Umbilical cord (tissue), 2 donors: Measurements from ENCODE around the gene ZBTB39. TPM values are rescaled to one million over a fixed set of nuclear protein-coding genes. Genes with fewer than 3 reads are reported as not detected.
"Not testable (repeated sequence)": the region's sequence is repeated elsewhere in the genome, so short reads cannot be mapped to it uniquely, and the experiment has no call there.

Experiments
- DNase-seq: peaks from one replicate; pipeline ENCODE4 v3.0.0-alpha.2; 2015; ENCODE audit warnings: low spot score
- total RNA-seq: library from RNA; depleted of rRNA; stranded (reverse); fragments of >200 nt; gene quantifications from one replicate; pipeline ENCODE4 v1.2.3, GENCODE V29; 2014; ENCODE audit warnings: low replicate concordance; ENCODE audit not compliant: insufficient read depth

The ZBTB39 gene
- total RNA-seq, 1 donor from 2014 or later, result 6.7 TPM

DNA sequence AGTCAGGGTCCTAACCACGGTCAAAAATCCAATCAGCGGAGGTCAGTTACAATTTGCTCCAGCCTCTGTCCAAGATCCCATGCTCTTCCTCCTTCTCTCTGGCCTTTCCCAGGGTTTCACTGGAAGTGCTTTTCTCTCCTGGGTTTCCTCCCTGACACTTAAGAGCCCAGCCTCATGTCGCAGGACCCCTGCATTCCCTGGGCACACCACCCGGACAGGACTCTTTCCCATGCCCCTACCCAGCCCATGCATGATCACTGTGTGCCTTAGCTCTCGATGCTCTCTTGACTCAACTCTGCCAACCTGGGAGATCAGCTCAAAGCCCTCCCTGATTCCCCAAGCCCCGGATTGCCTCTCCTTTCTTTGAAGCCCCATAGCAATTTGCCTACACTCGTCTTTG, 25.4 kb upstream of the ZBTB39 start:
- no peak for DNase-seq

DNA sequence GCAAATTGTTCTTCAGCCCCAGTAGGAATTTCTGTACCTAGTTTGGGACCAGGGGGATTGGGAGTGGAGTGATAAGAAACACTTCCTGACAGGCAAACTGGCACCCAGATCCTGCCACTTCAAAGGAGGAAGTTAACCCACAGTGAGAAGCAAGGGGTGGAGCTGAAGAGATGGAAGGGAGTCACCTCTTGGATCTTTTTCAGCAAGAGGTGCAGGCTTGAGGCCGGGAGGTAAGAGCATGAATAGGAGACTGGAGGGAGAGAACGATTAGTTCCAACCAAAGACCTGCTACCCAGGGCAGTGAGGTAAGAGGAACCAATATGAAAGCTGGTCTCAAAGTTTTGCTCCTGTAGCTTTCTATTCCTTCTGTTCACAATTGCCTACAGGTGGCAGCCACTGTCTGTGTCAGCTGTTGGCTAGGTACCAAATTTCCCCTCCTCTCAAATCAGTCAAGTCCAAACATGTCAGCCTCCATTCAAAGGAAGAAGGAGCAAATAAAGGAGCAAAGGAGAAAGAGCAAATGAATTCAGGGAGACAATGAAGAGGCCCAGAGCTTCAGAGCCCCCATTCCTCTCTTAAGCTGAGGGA, 24.9 kb upstream of the ZBTB39 start:
- peak; percentile 53 for DNase-seq

DNA sequence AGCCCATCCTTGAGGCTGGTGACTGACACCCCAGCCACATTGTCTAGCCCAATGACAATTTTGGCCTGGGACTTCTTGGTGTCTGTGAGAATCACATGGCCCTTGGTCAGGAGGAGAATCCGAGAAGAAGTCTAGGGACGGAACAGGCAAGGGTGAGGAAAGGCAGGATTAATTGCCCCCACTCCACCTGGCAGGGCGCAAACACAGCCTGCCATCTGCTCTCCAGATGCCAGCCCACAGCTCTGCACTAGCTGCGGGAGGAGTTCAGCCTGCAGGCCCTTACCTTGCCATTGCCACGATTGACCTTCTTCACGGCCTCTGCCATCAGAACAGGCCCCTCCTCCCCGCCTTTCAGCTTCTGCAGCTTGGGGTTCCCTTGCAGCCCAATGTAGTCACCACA, 23.1 kb upstream of the ZBTB39 start:
- no peak for DNase-seq

DNA sequence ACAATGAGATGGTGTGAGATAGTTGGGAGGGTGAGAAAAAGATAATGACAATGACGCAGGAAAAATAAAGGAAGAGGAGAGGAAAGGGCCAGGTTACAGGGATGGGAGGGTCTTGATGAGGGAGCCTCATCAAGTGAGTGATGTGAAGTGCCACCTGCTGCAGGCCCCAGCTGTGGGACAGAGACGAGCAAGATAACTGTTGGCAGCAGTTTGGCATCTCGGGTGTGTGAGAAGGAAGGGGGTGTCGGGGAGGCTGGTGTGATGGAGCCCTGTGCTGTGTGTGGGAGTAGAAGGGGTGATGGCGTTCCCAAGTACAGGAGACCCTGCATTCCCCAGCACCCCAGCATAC, 21.4 kb upstream of the ZBTB39 start:
- DNase-seq, result no peak

DNA sequence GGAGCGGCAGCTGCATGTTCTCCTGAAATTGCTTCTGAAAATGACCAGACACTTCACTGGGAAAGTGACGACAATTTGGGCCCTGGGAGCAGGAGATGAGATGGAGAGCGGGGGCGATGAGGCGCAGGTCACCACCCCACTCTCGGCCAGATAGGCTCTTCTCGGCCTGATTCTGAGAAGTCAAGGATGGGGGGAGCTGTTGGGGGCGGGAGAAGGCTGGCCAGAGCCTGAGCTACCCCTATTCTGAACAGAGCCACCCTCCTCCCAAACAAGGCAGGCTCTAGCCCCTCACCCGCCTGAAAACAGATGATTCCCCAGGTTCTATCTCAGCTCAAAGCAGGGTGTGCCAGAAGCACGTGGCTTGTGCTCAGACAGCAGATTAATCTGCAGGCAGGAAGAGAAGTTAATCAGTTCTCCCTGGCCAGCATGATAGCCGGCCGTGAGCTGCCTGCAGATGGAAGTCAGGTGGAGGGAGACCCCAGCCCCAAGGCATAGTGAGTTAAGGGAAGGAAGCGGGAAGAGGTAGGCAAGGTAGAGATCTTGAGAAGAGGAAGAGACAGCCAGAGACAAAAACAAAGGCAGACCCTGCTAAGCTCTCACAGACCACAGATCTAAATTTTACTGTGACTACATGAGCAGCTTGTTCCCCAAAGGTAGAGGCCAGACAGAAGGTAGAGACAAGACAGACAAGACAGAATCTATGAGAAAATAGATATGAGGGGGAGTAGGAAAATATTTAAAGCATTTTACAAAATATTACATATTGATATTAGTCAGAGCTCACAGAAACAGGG, 20.9 kb upstream of the ZBTB39 start:
- DNase-seq, result peak; percentile 44

DNA sequence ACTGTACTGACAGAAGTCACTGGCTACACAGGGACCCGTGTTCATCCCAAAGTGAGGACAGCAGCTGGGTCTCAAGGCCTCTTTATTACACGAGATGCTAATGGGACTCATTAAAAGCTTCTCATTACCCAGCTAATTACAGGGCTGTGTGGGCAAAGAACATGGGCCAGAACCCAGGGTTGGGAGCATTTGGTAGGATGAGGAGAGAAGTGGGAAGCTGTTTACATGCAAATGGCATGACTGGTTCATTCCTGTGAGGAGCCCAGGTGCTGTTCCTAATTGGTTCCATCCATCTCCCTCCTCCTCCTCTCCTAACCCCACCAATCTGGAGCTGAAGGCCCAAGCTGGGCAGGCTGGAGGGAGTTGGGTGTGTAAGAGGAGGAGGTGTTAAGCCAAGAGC, 18.9 kb upstream of the ZBTB39 start:
- DNase-seq, result no peak

DNA sequence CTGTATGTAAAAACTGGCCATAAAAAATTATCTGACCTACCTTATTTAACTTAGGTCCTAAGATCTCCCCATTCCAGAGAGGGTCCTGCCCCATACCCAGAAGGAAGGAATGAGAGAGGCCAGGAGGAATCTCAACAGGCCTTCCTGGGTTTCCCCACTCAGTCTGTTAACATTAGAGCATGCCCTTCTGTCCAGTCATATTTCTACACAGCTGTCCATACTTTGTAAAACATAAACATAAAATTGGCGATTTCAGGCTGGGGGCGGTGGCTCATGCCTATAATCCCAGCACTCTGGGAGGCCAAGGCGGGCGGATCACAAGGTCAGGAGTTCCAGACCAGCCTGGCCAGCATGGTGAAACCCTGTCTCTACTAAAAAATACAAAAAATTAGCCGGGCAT, 16.0 kb upstream of the ZBTB39 start:
- DNase-seq, result not testable (repeated sequence)

DNA sequence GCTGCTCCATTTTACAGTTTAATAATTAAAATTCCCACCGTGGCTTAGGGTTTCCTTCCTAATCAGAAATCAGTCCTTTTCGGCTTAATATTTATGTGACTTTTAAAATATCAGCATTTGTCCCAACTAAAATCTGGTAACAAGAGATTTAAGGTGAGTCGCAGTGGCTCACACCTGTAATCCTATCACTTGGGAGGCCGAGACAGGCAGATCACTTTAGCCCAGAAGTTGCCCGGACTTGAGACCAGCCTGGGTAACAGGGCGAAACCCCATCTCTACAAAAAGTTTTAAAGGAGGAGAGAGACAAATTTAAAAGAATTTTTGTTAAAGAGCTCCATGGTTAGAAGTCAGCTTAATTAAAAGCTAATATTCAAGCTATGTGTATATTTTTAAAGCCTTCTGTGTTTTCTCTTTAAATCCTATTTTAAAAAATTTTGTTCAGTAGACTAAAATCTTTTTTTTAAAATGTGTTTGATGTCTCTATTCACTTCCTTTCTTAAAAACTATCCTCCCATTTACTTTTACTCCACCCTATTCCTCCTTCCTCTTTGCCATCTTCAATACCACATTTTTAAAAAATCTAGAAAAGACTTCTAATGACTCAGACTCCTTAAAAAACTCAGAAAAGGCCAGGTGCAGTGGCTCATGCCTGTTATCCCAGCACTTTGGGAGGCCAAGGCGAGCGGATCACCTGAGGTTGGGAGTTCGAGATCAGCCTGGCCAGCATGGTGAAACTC, 13.8 kb upstream of the ZBTB39 start:
- DNase-seq, result no peak

DNA sequence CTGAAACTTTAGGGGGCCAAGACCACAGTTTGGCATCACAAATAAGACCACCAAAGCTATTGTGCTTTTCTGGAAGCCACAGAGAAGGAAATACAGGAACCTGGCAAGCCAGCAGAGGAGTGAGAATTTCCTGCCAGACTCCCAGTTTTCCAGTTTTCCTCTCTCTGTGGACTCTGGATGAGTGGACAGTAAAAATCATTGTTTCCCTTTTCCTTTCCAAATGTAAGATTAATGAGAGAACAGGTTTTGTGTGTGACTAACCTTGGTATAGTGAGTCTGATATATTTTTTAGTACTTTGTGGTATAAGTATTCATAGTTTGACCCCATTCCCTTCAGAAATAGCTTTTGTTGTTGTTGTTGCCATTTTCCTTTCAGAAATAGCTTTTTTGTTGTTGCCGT, 12.6 kb upstream of the ZBTB39 start:
- DNase-seq, result no peak

DNA sequence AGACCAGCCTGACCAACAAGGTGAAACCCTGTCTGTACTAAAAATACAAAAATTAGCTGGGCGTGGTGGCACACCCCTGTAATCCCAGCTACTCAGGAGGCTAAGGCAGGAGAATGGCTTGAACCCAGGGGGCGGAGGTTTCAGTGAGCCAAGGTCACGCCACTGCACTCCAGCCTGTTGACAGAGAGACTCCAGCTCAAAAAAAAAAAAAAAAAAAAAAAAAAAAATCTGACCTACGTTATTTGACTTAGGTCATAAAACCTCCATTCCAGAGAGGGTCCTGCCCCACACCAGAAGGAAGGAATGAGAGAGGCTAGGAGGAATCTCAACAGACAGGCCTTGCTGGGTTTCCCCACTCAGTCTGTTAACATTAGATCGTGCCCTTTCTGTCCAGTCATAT, 12.0 kb upstream of the ZBTB39 start:
- not testable (repeated sequence) for DNase-seq

DNA sequence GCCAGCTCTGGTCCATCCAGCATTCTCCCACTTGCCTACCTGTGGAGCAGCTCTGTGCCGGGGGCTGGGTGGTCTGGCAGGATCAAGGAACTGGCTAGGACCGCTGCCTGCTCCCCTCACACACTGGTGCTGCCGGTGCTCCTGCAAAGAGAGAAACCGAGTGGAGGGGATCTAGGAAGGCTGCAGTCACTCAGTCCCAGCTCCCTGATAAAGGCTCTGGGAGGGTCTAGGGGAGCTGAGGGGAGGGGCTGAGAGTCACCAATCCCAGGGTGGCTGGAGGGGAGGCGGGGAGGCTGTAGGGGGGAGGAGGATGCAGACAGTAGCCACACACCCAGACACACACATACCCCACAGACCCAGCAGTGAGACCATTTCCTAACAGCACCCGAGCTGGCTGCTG, 10.0 kb upstream of the ZBTB39 start, which contains the start of gene TAC3:
TSS of gene TAC3 (minus strand) at position 182 of the 400 bp plus-strand sequence. CDS start 732 bp downstream, outside the sequence.
- peak; percentile 42 for DNase-seq

DNA sequence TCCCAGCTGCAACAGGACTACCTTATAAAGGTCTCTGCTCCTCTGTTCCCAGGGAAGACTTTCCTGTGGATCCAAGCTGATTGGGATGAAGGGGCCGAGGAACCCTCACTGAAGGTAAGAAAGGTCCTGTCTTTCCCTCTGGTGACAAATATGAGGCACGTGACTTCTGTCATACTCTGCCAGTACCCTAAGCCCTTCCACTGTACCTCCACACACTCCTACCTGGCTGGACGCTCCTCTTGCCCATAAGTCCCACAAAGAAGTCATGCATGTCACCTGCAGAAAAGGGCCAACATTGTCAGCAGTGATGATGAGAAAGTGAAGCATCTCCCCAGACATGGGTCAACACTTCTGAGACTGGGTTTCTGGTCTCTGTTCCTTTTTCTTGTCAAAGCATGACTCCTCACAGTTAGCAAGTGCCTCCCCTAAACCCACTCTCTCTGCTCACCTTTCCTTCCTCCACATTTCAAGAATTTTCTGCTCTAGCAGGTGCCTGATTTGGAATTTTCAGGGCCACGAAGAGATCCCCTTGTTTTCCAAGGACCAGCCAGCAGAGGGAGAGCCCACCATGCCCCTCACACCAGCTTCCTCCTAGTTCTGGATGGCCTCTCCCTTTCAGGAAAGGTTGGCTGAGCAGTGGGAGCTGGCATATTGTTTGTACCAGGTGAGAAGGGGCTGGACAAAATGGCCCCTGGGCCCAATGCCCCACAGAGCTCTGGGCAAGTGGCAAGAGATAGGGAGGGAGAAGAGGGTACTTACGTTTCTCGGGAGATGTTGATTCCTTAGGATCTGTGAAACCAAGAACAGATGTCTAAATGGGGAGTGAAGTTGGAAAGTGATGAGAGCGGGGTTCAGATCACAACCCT, 6.5 kb upstream of the ZBTB39 start:
- no peak for DNase-seq

DNA sequence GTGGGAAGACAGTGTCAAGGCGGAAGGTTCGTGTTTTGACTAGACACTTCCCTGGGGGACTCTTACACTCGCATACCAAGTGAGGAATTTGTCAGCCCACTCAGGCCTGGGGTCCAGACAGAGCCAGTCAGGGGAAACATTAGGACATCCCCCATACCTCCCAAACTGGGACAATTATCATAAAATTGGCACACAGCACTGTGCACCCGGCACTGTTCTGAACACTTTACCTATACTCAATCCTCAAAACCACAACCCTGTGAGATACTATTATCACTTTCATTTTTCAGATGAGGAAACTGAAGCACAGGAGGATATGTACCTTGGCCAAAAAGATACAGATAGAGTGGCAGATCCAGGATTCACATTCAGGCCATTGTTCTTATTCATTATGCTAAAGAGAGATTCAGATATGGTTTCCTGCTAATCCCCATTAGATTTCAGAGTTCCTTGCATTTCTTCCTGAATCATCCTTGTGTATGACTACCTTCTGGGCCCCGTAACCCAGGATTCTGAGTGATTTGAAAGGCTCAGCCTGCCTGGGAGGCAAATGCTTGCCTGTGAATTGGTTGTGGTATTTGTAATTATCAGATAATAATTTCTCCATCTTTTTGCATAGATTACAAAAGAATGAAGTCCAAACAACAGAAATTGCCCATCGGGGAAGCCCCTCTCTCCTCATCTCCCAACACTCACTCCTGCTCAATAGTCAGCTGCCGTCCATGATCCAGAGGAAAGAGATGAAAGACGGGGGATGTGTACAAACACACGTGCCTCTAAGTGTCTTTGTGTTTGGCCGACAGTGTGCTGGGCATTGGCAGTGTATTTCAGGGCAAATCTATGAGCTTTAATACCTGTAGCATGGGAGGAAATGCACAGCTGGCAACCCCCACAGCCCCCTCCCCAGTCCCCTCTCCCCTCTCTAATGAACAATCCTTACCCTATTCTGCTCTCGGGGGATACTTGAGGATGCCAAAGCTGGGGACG, 5.4 kb upstream of the ZBTB39 start:
- no peak for DNase-seq

DNA sequence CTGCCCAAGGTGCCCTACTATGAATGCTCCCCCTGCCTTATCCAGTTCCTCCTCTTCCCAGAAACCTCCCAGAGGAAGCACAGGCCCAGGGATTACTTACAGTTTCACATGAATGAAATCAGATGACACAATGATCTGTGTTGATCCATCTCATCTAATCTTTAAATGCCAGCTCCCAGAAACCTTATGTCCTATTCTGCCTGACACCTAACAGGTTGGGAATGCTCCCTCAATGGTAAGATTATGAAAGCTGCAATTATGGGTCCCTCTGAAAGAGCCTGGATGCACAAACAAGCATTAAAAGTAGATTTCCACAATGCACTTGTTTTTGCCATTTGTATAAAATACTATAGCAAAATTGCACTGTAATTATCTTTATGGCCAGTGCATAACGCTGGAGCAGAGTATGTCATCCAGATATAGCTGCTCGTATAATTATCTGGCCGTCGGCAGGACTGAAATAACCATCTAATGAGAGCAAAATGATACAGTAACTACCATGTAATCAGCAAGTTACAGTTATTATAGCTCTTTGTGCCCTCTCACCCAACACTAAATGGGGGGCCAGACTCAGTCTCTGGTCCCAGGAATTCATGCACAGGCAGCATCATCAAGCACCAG, 4.4 kb upstream of the ZBTB39 start:
- DNase-seq, result peak; percentile 42

DNA sequence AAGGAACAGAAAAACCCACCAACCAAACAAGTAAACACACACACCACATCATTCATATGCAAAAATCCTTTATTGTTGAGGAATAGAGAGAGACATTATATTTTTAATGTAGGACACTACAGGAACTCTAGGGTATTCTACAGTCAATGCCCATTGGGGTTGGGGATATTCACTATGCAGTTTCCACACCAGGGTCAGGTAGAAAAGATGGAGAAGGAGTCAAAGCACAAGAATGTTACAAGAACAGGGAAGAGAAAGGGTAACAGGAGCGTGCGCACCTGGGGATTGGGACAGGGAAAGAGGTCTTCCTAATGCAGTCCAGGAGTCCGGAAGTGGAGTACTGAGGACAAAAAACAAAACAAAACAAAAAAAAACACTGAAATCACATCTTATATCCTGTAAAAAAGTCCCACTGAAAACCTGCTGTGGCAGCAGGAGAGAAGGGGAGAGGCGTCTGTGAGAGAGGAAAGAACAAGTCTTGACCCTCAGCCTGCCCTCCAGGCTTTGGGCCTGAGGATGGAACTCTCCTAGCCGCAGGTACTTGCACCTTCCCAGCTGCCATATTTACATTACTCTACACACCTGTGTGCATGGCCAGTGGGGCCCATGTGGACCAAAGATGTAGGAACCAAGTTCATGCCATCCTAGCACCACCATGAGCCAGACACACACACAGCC, 3.7 kb upstream of the ZBTB39 start:
- DNase-seq, result no peak

DNA sequence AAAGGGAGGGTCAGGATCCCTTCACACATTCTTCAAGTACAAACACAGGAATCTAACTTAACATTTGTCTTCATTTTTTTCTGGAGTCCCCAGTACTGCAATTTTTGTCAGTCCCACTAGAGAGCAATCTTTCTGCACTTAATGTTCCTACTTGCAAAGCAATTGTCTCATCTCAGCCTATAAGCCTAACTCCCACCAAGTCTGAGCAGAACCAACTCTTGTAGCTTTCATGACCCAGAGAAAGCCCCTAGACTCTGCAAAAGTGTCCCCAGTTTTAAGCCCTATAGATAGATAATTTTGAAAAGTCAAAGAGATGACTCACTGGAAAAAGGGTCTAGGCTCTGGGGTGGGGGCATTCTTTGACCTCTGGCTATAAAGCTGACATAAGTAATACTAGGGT, 1.8 kb upstream of the ZBTB39 start:
- DNase-seq, result peak; percentile 84

DNA sequence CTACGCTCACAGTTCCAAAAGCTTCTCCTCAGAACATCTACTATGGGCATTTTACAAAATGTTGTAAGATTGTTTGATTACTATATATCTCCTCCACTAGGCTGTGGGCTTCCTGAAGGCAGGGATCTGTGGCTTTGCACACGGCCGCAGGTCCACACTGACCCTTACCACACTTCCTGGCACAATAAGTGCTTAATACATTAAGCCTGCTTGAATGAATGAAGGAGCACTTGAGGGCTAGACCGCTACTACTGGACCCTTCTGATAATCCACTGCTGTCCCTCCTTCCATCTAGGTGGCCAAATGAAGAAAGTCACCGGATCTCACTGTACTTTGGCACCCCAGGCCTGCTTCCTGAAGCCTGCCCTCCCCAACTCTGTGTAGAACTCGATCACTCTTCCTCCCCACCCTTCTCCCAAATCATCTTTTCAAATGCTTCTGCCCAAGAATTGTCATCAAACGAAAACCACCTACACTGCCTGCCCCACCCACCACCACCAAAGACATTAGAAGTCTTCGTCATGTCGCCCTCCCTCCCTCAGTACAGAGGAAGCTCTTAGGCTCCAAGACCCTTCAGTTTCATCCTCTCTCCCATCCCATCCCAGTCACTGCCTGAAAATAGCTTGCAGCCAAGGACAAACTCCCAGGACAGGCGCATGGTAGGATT, 596 bp upstream of the ZBTB39 start:
- DNase-seq, result no peak

DNA sequence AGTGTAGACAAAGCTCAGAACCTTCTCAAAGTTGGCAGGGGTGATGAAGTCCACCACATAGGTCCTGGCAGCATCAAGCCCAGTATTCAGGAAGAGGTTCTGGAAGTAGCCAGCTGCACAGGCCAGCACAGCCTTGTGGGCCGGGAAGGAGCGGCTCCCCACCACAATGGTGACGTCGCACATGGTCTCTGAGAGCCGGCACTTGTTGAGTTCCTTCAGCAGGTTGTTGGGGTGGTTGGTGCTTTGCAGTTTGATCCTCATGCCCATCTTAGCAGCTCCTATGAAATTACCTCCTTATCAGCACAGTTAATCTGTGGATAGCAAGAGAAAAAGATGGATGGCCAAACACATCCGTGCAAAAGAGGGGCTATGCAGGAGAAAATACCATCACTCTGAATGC, 1.7 kb downstream of the ZBTB39 start:
- no peak for DNase-seq

DNA sequence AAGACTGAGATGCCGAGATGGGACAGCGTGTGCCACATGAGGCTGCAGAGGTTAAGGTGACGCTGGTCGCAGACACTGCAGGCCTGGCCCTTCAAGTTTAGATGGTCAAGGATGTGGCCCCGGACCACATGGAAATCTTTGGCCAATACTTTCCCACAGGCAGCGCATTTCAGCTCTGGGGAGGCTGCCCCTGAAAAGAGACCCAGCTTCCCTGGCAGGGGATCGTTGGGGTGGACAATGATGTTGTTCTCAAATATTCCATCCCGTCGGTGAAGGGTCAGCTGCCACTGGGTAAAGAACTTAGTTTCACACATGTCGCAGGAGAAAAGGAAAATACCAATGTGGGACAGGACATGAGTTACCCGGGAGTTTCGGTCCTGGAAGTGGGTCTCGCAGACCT, 3.0 kb downstream of the ZBTB39 start:
- DNase-seq, result no peak
